Neuronal stem cell (in vitro differentiated cells): ENCODE measurements around the gene PDCD2L.

Experiments used
- DNase-seq: peaks from one replicate; pipeline ENCODE4 v3.0.0-alpha.2; 2013; ENCODE audit warnings: low spot score
- H2AFZ ChIP-seq: one replicate; pipeline ENCODE4 v1.6.1; 2013; ENCODE audit warnings: mild to moderate bottlenecking, low read length, inconsistent platforms
- H2AK5ac ChIP-seq: 2 replicates; pipeline ENCODE4 v1.6.1; 2013; ENCODE audit warnings: low read depth, mild to moderate bottlenecking, inconsistent platforms, low read length, moderate library complexity, mixed read lengths
- H2BK120ac ChIP-seq: 2 replicates; pipeline ENCODE4 v1.6.1; 2013; ENCODE audit warnings: low read depth, mild to moderate bottlenecking, inconsistent platforms, low read length, moderate library complexity, mixed read lengths
- H2BK12ac ChIP-seq: one replicate; pipeline ENCODE4 v1.6.1; 2013; ENCODE audit warnings: low read length, inconsistent platforms
- H2BK15ac ChIP-seq: 2 replicates; pipeline ENCODE4 v1.6.1; 2013; ENCODE audit warnings: mild to moderate bottlenecking, low read length, inconsistent platforms, mixed read lengths
- H2BK5ac ChIP-seq: one replicate; pipeline ENCODE4 v1.6.1; 2013; ENCODE audit warnings: inconsistent platforms, mild to moderate bottlenecking, low read length, moderate library complexity
- H3K14ac ChIP-seq: one replicate; pipeline ENCODE4 v1.6.1; 2013; ENCODE audit warnings: low read length, inconsistent platforms
- H3K18ac ChIP-seq: 2 replicates; pipeline ENCODE4 v1.6.1; 2013; ENCODE audit warnings: low read length, inconsistent platforms
- H3K23ac ChIP-seq: 2 replicates; pipeline ENCODE4 v1.6.1; 2013; ENCODE audit warnings: low read depth, mild to moderate bottlenecking, mixed read lengths, low read length, inconsistent platforms; ENCODE audit not compliant: poor library complexity
- H3K27ac ChIP-seq: replicated peaks from 3 replicates; pipeline ENCODE4 v1.5.1; 2013; ENCODE audit warnings: low read length, inconsistent platforms
- H3K27me3 ChIP-seq, 3 experiments: 2 replicates each; pipeline ENCODE4 v1.6.1; 2013; ENCODE audit warnings: low read length in 3 of 3, mild to moderate bottlenecking in 2 of 3, inconsistent platforms in 1 of 3, low read depth in 1 of 3, mixed read lengths in 1 of 3, moderate library complexity in 1 of 3; ENCODE audit not compliant: control insufficient read depth in 3 of 3, insufficient read depth in 3 of 3
- H3K36me3 ChIP-seq, 2 donors: replicated peaks in 1 of 2; 2 replicates each; pipeline ENCODE4 v1.6.1; 2013; ENCODE audit warnings: low read length in 2 of 2; ENCODE audit not compliant: control insufficient read depth in 2 of 2, insufficient read depth in 2 of 2
- H3K4ac ChIP-seq: 2 replicates; pipeline ENCODE4 v1.6.1; 2013; ENCODE audit warnings: inconsistent platforms, mild to moderate bottlenecking, low read length, moderate library complexity
- H3K4me1 ChIP-seq, 2 donors: 1 replicate in 1 of 2; 2 replicates in 1 of 2; pipeline ENCODE4 v1.6.1; 2013; ENCODE audit warnings: low read length in 2 of 2, low read depth in 1 of 2; ENCODE audit not compliant: control insufficient read depth in 2 of 2, insufficient read depth in 1 of 2
- H3K4me2 ChIP-seq: one replicate; pipeline ENCODE4 v1.6.1; 2013; ENCODE audit warnings: mild to moderate bottlenecking, low read length, inconsistent platforms; ENCODE audit not compliant: insufficient read depth, poor library complexity, severe bottlenecking
- H3K4me3 ChIP-seq, 2 donors: 2 replicates each; pipeline ENCODE4 v1.5.1; 2013; ENCODE audit warnings: low read length in 2 of 2, mild to moderate bottlenecking in 2 of 2, inconsistent platforms in 1 of 2, moderate library complexity in 1 of 2
- H3K79me1 ChIP-seq: one replicate; pipeline ENCODE4 v1.6.1; 2013; ENCODE audit warnings: low read depth, mild to moderate bottlenecking, inconsistent platforms, low read length, moderate library complexity
- H3K9ac ChIP-seq: one replicate; pipeline ENCODE4 v1.6.1; 2013; ENCODE audit warnings: mild to moderate bottlenecking, low read depth, low read length, inconsistent platforms; ENCODE audit not compliant: poor library complexity
- H3K9me3 ChIP-seq, 2 donors: replicated peaks in 1 of 2; 2 replicates each; pipeline versions ENCODE3 to v1.6.1; 2013; ENCODE audit warnings: low read length in 2 of 2, mild to moderate bottlenecking in 2 of 2, inconsistent platforms in 1 of 2, low read depth in 1 of 2, mixed read lengths in 1 of 2, moderate library complexity in 1 of 2; ENCODE audit not compliant: control insufficient read depth in 2 of 2, insufficient read depth in 1 of 2
- H4K8ac ChIP-seq: one replicate; pipeline ENCODE4 v1.6.1; 2013; ENCODE audit warnings: low read depth, mild to moderate bottlenecking, inconsistent platforms, low read length, moderate library complexity
- H4K91ac ChIP-seq: one replicate; pipeline ENCODE4 v1.6.1; 2013; ENCODE audit warnings: low read length, low read depth, mild to moderate bottlenecking, inconsistent platforms; ENCODE audit not compliant: poor library complexity
- WGBS, 2 donors: extraction: QIAGEN DNeasy Blood & Tissue Kit; methylation state at CpG; one replicate each; pipeline ENCODE4 v1.1.7; 2013; ENCODE audit warnings: missing lambda C conversion rate in 2 of 2, mixed read lengths in 1 of 2; ENCODE audit not compliant: insufficient read length in 2 of 2, insufficient replicate concordance in 1 of 2; ENCODE audit errors: extremely low coverage in 2 of 2; 5-methylcytosine and 5-hydroxymethylcytosine counted together

PDCD2L gene

DNA sequence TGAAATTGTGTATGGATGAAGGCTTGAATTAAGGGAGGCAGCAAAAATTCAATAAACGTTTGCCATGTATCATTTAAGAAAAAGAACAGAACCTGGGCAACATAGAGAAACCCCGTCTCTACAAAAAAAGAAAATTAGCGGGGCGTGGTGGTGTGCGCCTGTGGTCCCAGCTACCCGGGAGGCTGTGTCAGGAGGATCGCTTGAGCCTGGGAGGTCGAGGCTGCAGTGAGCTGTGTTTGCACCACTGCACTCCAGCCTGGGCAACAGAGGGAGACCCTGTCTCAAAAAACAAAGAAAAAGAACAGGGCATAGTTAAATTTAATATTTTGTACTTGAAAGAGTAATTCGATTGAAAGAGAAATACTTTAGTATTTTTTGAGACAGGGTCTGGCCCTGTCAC, 25.4 kb downstream of the PDCD2L start:
- no peak overlapping the region for H3K4ac ChIP-seq
- no peak overlapping the region for H2AFZ ChIP-seq
- H4K8ac ChIP-seq, result no peak overlapping the region
- H3K36me3 ChIP-seq, result peaks cover 9 to 62% of the 10 kb centered on the region in 2 donors
- no peak overlapping the region for H2BK120ac ChIP-seq
- H3K23ac ChIP-seq, result no peak overlapping the region
- no peak overlapping the region for H2BK15ac ChIP-seq
- peak overlapping the region; percentile 45 for H3K4me2 ChIP-seq
- no peak overlapping the region for H2BK5ac ChIP-seq
- H3K4me3 ChIP-seq, result peak overlapping the region in 1 of 2 donors; percentile 100
- H3K79me1 ChIP-seq, result peaks cover 6% of the 10 kb centered on the region
- H3K4me1 ChIP-seq, result peaks cover 0 to 5% of the 10 kb centered on the region in 2 donors
- no peak overlapping the region for H3K18ac ChIP-seq
- H3K14ac ChIP-seq, result no peak overlapping the region
- no peak for DNase-seq
- H3K9ac ChIP-seq, result no peak overlapping the region
- H4K91ac ChIP-seq, result no peak overlapping the region
- H2BK12ac ChIP-seq, result no peak overlapping the region
- no peak overlapping the region for H2AK5ac ChIP-seq
- no peak overlapping the region for H3K27ac ChIP-seq
- no peaks in the 10 kb centered on the region for H3K9me3 ChIP-seq
- no CpG with 5 or more reads among the region's 9 CpGs for WGBS, 2 donors
- no peaks in the 10 kb centered on the region for H3K27me3 ChIP-seq

DNA sequence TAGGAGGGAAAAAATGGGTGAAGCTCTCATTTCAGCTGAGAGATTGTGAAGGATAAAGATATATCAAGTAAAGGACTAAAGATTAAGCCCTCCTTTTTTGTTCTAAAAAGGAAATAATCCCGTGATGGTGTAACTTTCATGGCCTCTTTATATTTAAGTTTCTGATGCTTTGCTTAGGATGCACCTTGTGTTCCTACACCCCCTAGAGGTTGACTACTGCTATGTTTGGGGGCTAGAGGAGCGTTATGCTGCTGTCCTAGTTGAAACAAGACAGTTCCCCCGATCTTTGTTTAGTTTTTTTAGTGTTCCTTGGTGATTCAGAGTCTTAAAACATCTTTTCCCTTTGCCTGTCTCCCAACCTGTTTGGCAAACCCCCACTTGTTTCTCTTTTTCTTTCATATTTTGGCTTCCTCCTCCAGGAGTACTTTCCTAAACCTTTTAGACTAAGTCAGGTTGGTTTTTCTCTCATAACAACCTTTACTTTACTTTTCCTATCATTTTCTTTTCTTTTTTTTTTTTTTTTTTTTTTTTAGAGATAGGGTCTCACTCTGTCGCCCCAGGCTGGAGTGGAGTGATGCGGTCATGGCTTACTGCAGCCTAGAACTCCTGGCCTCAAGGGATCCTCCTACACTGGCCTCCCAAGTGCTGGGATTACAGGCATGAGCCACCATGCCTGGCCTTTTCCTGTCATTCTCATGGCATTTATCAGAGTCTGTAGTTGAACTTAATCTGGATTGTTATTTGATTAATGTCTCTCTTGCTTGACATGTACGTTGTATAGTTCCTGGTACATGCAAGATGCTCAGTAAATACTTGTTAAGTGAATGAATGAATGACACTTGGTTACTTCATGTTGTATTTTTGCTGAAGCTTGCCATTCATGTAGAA, 26.8 kb downstream of the PDCD2L start:
- Histone ChIP-seq H3K27ac (no peak overlapping the region), H3K18ac (no peak overlapping the region), H2AFZ (no peak overlapping the region), H3K4me3 (peak overlapping the region in 1 of 2 donors; percentile 100), H4K91ac (no peak overlapping the region), H3K79me1 (peaks cover 6% of the 10 kb centered on the region), H3K4me1 (peaks cover 0 to 5% of the 10 kb centered on the region in 2 donors), H3K27me3 (no peaks in the 10 kb centered on the region), H2AK5ac (no peak overlapping the region), H3K14ac (no peak overlapping the region), H4K8ac (no peak overlapping the region), H2BK12ac (no peak overlapping the region), H2BK15ac (no peak overlapping the region), H3K4me2 (no peak overlapping the region), H3K9me3 (no peaks in the 10 kb centered on the region), H2BK120ac (no peak overlapping the region), H3K23ac (no peak overlapping the region), H3K36me3 (peaks cover 12 to 73% of the 10 kb centered on the region in 2 donors), H3K9ac (no peak overlapping the region), H2BK5ac (no peak overlapping the region), H3K4ac (no peak overlapping the region)
- WGBS, 2 donors, result no CpG with 5 or more reads among the region's 6 CpGs
- peak; percentile 20 for DNase-seq

DNA sequence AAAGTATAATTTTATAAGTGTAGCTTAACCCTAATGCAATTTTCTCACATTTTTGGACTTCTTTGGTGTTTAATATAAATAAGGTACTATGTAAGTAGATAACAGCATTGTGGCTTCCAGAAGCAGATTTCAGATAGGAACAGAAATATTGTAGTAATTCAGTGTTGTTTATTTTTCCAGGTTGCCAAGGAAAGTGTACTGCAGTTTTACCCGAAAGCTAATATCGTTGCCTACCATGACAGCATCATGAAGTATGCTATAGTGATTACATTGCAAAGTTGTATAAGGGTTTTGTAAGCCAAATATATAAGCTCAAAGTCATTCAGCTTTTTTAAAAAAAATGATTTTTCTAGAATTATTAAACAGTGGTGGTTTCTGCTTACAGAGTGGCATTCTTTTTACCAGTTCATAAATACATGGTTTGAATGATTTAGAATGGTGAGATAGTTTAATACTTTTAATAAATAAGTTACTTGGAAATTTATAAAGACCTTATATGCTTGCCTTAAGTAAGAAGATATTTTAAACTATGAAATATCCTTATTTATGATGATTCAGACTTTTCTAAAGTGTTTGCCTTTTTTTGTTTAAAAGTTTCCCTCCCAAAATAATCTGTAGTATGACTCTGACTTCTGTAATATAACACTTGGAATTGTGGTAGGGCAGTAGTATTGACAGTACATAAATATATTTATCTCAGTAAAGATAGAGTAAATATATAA, 27.6 kb downstream of the PDCD2L start:
- Histone ChIP-seq H3K14ac (no peak overlapping the region), H3K27ac (no peak overlapping the region), H2BK5ac (no peak overlapping the region), H3K36me3 (peaks cover 10 to 76% of the 10 kb centered on the region in 2 donors), H3K9me3 (no peaks in the 10 kb centered on the region), H3K18ac (no peak overlapping the region), H3K4me1 (peaks cover 0 to 5% of the 10 kb centered on the region in 2 donors), H4K8ac (no peak overlapping the region), H3K4me2 (no peak overlapping the region), H3K79me1 (peaks cover 6% of the 10 kb centered on the region), H3K23ac (no peak overlapping the region), H2AK5ac (no peak overlapping the region), H2BK15ac (no peak overlapping the region), H2BK120ac (no peak overlapping the region), H2BK12ac (no peak overlapping the region), H3K4me3 (no peak overlapping the region), H2AFZ (no peak overlapping the region), H3K27me3 (no peaks in the 10 kb centered on the region), H3K9ac (no peak overlapping the region), H4K91ac (no peak overlapping the region), H3K4ac (no peak overlapping the region)
- no CpG with 5 or more reads among the region's 2 CpGs for WGBS, 2 donors
- no peak for DNase-seq

DNA sequence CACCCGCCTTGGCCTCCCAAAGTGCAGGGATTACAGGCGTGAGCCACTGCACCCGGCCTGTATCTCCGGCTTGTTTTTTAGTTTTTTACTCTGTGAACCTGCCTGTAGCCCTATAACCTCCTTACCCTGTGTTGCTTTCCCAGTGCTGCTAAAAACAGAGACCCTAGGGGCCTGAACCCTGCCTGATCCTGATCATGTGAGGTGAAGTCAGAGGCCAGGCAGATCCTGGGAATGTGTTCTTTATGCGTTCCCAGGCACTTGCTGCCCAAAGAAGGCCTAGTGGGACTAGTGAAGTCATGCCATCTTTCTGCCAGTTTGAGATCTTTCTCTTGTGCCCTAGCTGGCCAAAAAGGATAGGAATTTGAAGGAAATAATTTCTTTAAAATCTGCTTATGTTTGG, 28.6 kb downstream of the PDCD2L start:
- H2AK5ac ChIP-seq, result no peak overlapping the region
- H2AFZ ChIP-seq, result no peak overlapping the region
- H3K79me1 ChIP-seq, result peaks cover 6% of the 10 kb centered on the region
- H2BK120ac ChIP-seq, result no peak overlapping the region
- no peak overlapping the region for H3K14ac ChIP-seq
- no peaks in the 10 kb centered on the region for H3K9me3 ChIP-seq
- H3K27me3 ChIP-seq, result no peaks in the 10 kb centered on the region
- no peak overlapping the region for H3K18ac ChIP-seq
- no peak overlapping the region for H3K9ac ChIP-seq
- H4K91ac ChIP-seq, result no peak overlapping the region
- peaks cover 0 to 5% of the 10 kb centered on the region in 2 donors for H3K4me1 ChIP-seq
- H2BK12ac ChIP-seq, result no peak overlapping the region
- no peak overlapping the region for H3K4ac ChIP-seq
- H3K27ac ChIP-seq, result no peak overlapping the region
- H3K36me3 ChIP-seq, result peaks cover 10 to 85% of the 10 kb centered on the region in 2 donors
- H2BK15ac ChIP-seq, result no peak overlapping the region
- H3K4me3 ChIP-seq, result no peak overlapping the region
- no peak overlapping the region for H3K23ac ChIP-seq
- H2BK5ac ChIP-seq, result no peak overlapping the region
- no CpG with 5 or more reads among the region's 5 CpGs for WGBS, 2 donors
- H3K4me2 ChIP-seq, result no peak overlapping the region
- no peak for DNase-seq
- no peak overlapping the region for H4K8ac ChIP-seq
